GM21526 (cell line): ENCODE data around the gene KCNH3.

Experiments used
- ATAC-seq: cut with Tn5 transposase; IDR thresholded peaks from one replicate; pipeline ENCODE4 v1.9.1; 2021; ENCODE audit warnings: moderate library complexity; ENCODE audit not compliant: unreplicated experiment, low FRiP score

The KCNH3 gene

GRCh38 chr12:49543914-49544815, 5.3 kb downstream of the KCNH3 start:
- no peak for ATAC-seq

- ATAC-seq = no peak
These were observed 7.0 kb downstream of the KCNH3 start for GRCh38 chr12:49545815-49546214.

- no peak for ATAC-seq
These were observed 7.7 kb downstream of the KCNH3 start for GRCh38 chr12:49546481-49546880.

GRCh38 chr12:49547090-49547690, 8.4 kb downstream of the KCNH3 start:
- no peak for ATAC-seq

GRCh38 chr12:49548481-49548821, 9.6 kb downstream of the KCNH3 start:
- ATAC-seq = no peak

- no peak for ATAC-seq
These were observed 10.2 kb downstream of the KCNH3 start for GRCh38 chr12:49548822-49549648.

GRCh38 chr12:49549735-49550692, 11.2 kb downstream of the KCNH3 start:
- no peak for ATAC-seq

GRCh38 chr12:49550693-49551252, 11.9 kb downstream of the KCNH3 start:
- no peak for ATAC-seq

GRCh38 chr12:49552014-49552413, 13.2 kb downstream of the KCNH3 start:
- no peak for ATAC-seq

GRCh38 chr12:49552425-49552824, 13.6 kb downstream of the KCNH3 start:
- ATAC-seq = no peak

GRCh38 chr12:49552899-49553298, 14.1 kb downstream of the KCNH3 start:
- ATAC-seq = no peak

GRCh38 chr12:49553512-49554088, 14.8 kb downstream of the KCNH3 start:
- no peak for ATAC-seq

- ATAC-seq = no peak
These were observed 15.4 kb downstream of the KCNH3 start for GRCh38 chr12:49554266-49554665.

GRCh38 chr12:49555631-49556390, 17.0 kb downstream of the KCNH3 start:
- no peak for ATAC-seq

- ATAC-seq = no peak
These were observed 17.8 kb downstream of the KCNH3 start for GRCh38 chr12:49556391-49557186.

- ATAC-seq = no peak
These were observed 18.5 kb downstream of the KCNH3 start for GRCh38 chr12:49557187-49557916.

- no peak for ATAC-seq
These were observed 19.0 kb downstream of the KCNH3 start for GRCh38 chr12:49557917-49558215.
